Choroid plexus epithelial cell (primary cell): ENCODE data around the gene GLDN.
"Not testable (repeated sequence)": the region's sequence is repeated elsewhere in the genome, so short reads cannot be mapped to it uniquely, and the experiment has no call there.

Experiments
- DNase-seq: peaks from one replicate; pipeline ENCODE4 v3.0.0-alpha.2; 2010; ENCODE audit warnings: low read depth
- H3K4me3 ChIP-seq: 2 replicates; pipeline ENCODE4 v1.5.1; 2011; ENCODE audit warnings: low read depth, mild to moderate bottlenecking, control low read depth, low read length, moderate library complexity
- CTCF ChIP-seq: conservative IDR thresholded peaks from 2 replicates; pipeline ENCODE4 v1.5.1; 2011; ENCODE audit warnings: low read depth, mild to moderate bottlenecking, control low read depth, inconsistent platforms, low read length, moderate library complexity

Gene GLDN

GRCh38 chr15:51403946-51404695, 62.7 kb downstream of the GLDN start:
- no peak overlapping the region for H3K4me3 ChIP-seq
- DNase-seq = no peak
- TF ChIP-seq CTCF = no peak

GRCh38 chr15:51405693-51406523, 64.5 kb downstream of the GLDN start:
- H3K4me3 ChIP-seq = no peak overlapping the region
- DNase-seq = no peak
- TF ChIP-seq CTCF = no peak

- DNase-seq = no peak
- TF ChIP-seq CTCF = no peak
- H3K4me3 ChIP-seq = no peak overlapping the region
Measured at GRCh38 chr15:51414256-51414860, 72.9 kb downstream of the GLDN start.

GRCh38 chr15:51416129-51416528, 74.7 kb downstream of the GLDN start:
- H3K4me3 ChIP-seq = no peak overlapping the region
- DNase-seq = no peak
- no peak for TF ChIP-seq CTCF

- H3K4me3 ChIP-seq, DNase-seq: not testable (repeated sequence)
Measured at GRCh38 chr15:51423040-51423439, 81.6 kb downstream of the GLDN start.

GRCh38 chr15:51424780-51425179, 83.3 kb downstream of the GLDN start:
- no peak for TF ChIP-seq CTCF
- no peak for DNase-seq
- no peak overlapping the region for H3K4me3 ChIP-seq

- TF ChIP-seq CTCF = no peak
- H3K4me3 ChIP-seq = no peak overlapping the region
- no peak for DNase-seq
Measured at GRCh38 chr15:51425517-51426040, 84.1 kb downstream of the GLDN start.
